Osteoblast (primary cell): ENCODE results near the gene SMIM1. TPM values are rescaled to one million over a fixed set of nuclear protein-coding genes. Genes with fewer than 3 reads are reported as not detected.
A peak's percentile ranks its signal among the peaks of the same experiment; 100 is the strongest.

Experiments used
- DNase-seq: peaks from one replicate; pipeline ENCODE4 v3.0.0; 2011; ENCODE audit warnings: low spot score, mixed read lengths; ENCODE audit not compliant: insufficient read length; ENCODE audit errors: missing footprints
- H2AFZ ChIP-seq: 2 replicates; pipeline ENCODE4 v1.6.0; 2011; ENCODE audit warnings: mild to moderate bottlenecking, low read length
- H3K27ac ChIP-seq: 2 replicates; pipeline ENCODE4 v1.5.1; 2011; ENCODE audit warnings: mild to moderate bottlenecking, low read depth, low read length, moderate library complexity
- H3K27me3 ChIP-seq: 2 replicates; pipeline ENCODE4 v1.6.0; 2012; ENCODE audit warnings: mild to moderate bottlenecking, control low read depth, inconsistent platforms, low read length, moderate library complexity; ENCODE audit not compliant: insufficient read depth
- H3K36me3 ChIP-seq: 2 replicates; pipeline ENCODE4 v1.5.1; 2011; ENCODE audit warnings: mild to moderate bottlenecking, low read length, control low read depth, moderate library complexity; ENCODE audit not compliant: insufficient read depth
- H3K4me1 ChIP-seq: 2 replicates; pipeline ENCODE4 v1.5.1; 2011; ENCODE audit warnings: mild to moderate bottlenecking, low read length, control low read depth, moderate library complexity; ENCODE audit not compliant: insufficient read depth
- H3K4me2 ChIP-seq: 2 replicates; pipeline ENCODE4 v1.6.0; 2011; ENCODE audit warnings: mild to moderate bottlenecking, low read length; ENCODE audit not compliant: insufficient read depth
- H3K4me3 ChIP-seq: fragments of 200-600 bp; sonication (generic); 3 replicates; pipeline ENCODE4 v1.5.1; 2012; ENCODE audit warnings: mild to moderate bottlenecking, low read length, inconsistent platforms; ENCODE audit not compliant: insufficient read depth
- H3K79me2 ChIP-seq: 2 replicates; pipeline ENCODE4 v1.6.0; 2012; ENCODE audit warnings: mild to moderate bottlenecking, low read length, control low read depth, inconsistent platforms; ENCODE audit not compliant: insufficient read depth
- H3K9me3 ChIP-seq: 2 replicates; pipeline ENCODE4 v1.5.1; 2011; ENCODE audit warnings: low read depth, low read length, control low read depth
- H4K20me1 ChIP-seq: 2 replicates; pipeline ENCODE4 v1.6.0; 2012; ENCODE audit warnings: mild to moderate bottlenecking, low read length, control low read depth; ENCODE audit not compliant: insufficient read depth
- total RNA-seq: library from RNA; depleted of rRNA; stranded (reverse); fragments of >200 nt; gene quantifications from 2 replicates; pipeline ENCODE4 v1.2.3, GENCODE V29; 2012
- TF ChIP-seq, protein P1 (sequence below): IDR thresholded peaks from 2 replicates; pipeline ENCODE4 v1.5.1; 2011; ENCODE audit warnings: mild to moderate bottlenecking, low read depth, low read length, moderate library complexity; ENCODE audit errors: extremely low read depth

SMIM1 gene
- total RNA-seq, 1 donor: not detected

DNA sequence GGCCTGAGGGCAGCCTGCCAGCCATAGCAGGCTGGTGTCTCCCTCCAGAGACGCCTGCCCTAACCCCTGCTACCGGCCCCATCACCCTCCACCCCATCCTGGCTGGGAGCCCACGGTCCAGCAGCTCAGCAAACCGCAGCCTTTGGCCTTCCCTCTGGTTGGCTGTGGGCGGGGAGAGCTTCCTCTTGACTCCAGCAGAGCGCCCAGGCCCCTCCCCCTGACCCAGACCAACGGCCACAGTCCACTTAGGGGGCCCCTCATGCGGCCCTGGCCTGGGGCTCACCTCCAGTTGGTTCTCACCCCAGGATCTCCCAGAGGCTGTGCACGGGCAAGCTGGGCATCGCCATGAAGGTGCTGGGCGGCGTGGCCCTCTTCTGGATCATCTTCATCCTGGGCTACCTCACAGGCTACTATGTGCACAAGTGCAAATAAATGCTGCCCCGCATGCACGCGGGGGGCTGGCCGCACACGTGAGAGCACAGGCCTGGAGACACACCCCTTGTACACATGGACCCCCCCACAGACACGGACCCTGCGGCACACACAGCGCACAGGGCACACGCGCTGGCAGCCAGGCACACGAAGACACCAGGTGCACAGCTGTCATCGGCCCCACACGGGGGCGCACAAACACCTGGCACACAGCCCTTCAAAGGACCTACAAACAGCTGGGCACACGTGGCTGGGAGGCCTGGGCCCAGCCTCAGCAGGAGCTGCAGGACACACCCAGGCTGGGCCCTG lies 3.1 kb downstream of the SMIM1 start:
- H3K27ac ChIP-seq: no peak overlapping the region
- peaks cover 18% of the 10 kb centered on the region for H3K36me3 ChIP-seq
- TF ChIP-seq, protein P1, sequence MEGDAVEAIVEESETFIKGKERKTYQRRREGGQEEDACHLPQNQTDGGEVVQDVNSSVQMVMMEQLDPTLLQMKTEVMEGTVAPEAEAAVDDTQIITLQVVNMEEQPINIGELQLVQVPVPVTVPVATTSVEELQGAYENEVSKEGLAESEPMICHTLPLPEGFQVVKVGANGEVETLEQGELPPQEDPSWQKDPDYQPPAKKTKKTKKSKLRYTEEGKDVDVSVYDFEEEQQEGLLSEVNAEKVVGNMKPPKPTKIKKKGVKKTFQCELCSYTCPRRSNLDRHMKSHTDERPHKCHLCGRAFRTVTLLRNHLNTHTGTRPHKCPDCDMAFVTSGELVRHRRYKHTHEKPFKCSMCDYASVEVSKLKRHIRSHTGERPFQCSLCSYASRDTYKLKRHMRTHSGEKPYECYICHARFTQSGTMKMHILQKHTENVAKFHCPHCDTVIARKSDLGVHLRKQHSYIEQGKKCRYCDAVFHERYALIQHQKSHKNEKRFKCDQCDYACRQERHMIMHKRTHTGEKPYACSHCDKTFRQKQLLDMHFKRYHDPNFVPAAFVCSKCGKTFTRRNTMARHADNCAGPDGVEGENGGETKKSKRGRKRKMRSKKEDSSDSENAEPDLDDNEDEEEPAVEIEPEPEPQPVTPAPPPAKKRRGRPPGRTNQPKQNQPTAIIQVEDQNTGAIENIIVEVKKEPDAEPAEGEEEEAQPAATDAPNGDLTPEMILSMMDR: no peak
- no peaks in the 10 kb centered on the region for H3K9me3 ChIP-seq
- no peaks in the 10 kb centered on the region for H3K79me2 ChIP-seq
- H3K4me3 ChIP-seq: peak overlapping the region; percentile 39
- no peak overlapping the region for H2AFZ ChIP-seq
- H3K4me2 ChIP-seq: peak overlapping the region; percentile 68
- H4K20me1 ChIP-seq: peaks cover 3% of the 10 kb centered on the region
- peaks cover 9% of the 10 kb centered on the region for H3K27me3 ChIP-seq
- H3K4me1 ChIP-seq: peaks cover 15% of the 10 kb centered on the region
- peak; percentile 99 for DNase-seq

DNA sequence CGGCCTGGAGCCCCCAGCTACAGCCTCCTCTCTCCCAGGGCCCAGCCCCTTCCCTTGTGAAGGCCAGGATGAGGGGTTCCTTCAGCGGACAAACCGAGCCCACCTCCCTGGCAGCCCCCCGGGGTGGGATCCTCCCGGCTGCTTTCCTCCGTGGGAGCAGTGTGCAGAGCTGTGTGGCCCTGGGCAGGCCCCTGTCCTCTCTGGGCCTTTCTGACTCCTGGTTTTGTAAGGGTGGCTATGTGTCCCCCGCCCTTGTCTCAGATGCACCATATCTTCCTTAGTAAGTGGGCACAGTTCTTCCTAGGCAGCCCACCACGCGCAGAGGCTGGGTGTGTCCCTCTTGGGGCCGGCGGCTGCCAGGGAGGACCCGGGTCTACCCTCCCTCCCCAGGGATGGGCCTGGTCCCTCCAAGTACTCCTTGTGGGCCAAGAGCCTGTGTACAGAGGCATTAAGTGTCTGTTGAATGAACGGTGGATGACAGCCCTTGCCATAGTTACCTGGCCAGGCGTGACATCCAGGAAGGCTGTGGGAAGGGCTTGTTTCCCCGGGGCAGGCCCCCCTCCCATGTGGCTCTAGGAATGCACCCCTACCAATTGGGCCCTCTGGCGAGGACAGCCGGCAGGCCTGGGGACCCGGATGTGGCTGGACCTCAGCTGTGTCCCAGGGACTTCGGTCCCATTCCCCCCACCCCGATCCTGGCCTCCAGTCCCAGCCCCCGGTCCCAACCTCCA lies 3.8 kb downstream of the SMIM1 start:
- Histone ChIP-seq H3K36me3 (peaks cover 25% of the 10 kb centered on the region), H3K27me3 (peaks cover 6% of the 10 kb centered on the region), H3K4me2 (no peak overlapping the region), H4K20me1 (peaks cover 3% of the 10 kb centered on the region), H3K4me1 (peaks cover 15% of the 10 kb centered on the region), H3K79me2 (no peaks in the 10 kb centered on the region), H3K9me3 (no peaks in the 10 kb centered on the region), H2AFZ (no peak overlapping the region), H3K27ac (no peak overlapping the region), H3K4me3 (no peak overlapping the region)
- DNase-seq: peak; percentile 53
- TF ChIP-seq, protein P1: no peak

DNA sequence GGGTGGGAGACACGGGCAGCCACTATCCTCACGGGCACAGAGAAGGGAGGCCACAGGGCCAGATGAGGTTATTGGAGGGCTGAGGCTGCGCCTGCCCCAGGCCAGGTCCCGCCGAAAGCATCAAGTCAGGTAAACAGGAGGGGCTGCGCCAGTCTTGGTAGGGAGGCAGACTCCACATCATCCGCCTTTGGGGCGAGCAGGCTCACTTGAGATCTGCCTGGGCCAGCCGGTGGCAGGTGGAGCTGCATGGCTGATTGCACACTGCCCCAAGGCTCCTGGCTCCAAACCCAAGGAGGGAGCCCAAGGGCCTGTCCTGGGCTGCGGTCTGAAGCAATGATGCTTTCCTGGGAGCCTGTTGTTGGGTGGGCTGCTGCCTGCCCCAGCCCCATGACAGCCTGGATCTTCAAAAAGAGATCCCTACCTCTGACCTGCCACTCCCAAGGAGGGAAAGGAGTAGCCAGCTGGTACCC lies 4.6 kb downstream of the SMIM1 start:
- H3K4me3 ChIP-seq: no peak overlapping the region
- no peak overlapping the region for H2AFZ ChIP-seq
- peaks cover 32% of the 10 kb centered on the region for H3K36me3 ChIP-seq
- H4K20me1 ChIP-seq: peaks cover 3% of the 10 kb centered on the region
- H3K27me3 ChIP-seq: no peaks in the 10 kb centered on the region
- peak; percentile 46 for DNase-seq
- peaks cover 10% of the 10 kb centered on the region for H3K4me1 ChIP-seq
- H3K9me3 ChIP-seq: no peaks in the 10 kb centered on the region
- TF ChIP-seq, protein P1: no peak
- no peaks in the 10 kb centered on the region for H3K79me2 ChIP-seq
- no peak overlapping the region for H3K27ac ChIP-seq
- H3K4me2 ChIP-seq: no peak overlapping the region
